HepG2 (cell line): ENCODE measurements around the gene LLGL2.

Source experiments
- CTCF ChIP-seq: sonication (generic); formaldehyde crosslinking; IDR thresholded peaks from 2 replicates; pipeline ENCODE4 v1.5.0; 2020; ENCODE audit warnings: mild to moderate bottlenecking, missing genetic modification reagents, moderate library complexity
- ESRRA ChIP-seq: sonication (generic); formaldehyde crosslinking; IDR thresholded peaks from 2 replicates; pipeline ENCODE4 v1.5.1; 2020; ENCODE audit warnings: mild to moderate bottlenecking, low read depth, missing genetic modification reagents
- HDAC2 ChIP-seq: sonication (generic); formaldehyde crosslinking; IDR thresholded peaks from 2 replicates; pipeline ENCODE4 v1.4.0; 2020; ENCODE audit warnings: missing genetic modification reagents
- MXD1 ChIP-seq: sonication (generic); formaldehyde crosslinking; IDR thresholded peaks from 2 replicates; pipeline ENCODE4 v1.4.0; 2020; ENCODE audit warnings: mild to moderate bottlenecking, missing genetic modification reagents
- POLR2A ChIP-seq, 2 experiments: IDR thresholded peaks; 2 replicates each; pipeline ENCODE4 v1.6.1; 2011; ENCODE audit warnings: low read depth in 2 of 2, low read length in 2 of 2, mild to moderate bottlenecking in 1 of 2, moderate library complexity in 1 of 2; ENCODE audit not compliant: insufficient read depth in 1 of 2
- ZBTB43 ChIP-seq: sonication (generic); formaldehyde crosslinking; conservative IDR thresholded peaks from 2 replicates; pipeline ENCODE4 v1.4.0; 2020; ENCODE audit warnings: missing genetic modification reagents
- ZFX ChIP-seq: sonication (generic); formaldehyde crosslinking; IDR thresholded peaks from 2 replicates; pipeline ENCODE4 v1.4.0; 2020; ENCODE audit warnings: mild to moderate bottlenecking, low read depth, missing genetic modification reagents, moderate library complexity
- ZNF281 ChIP-seq: sonication (generic); formaldehyde crosslinking; IDR thresholded peaks from 2 replicates; pipeline ENCODE4 v1.4.0; 2020; ENCODE audit warnings: missing genetic modification reagents, borderline replicate concordance
- ZNF580 ChIP-seq: IDR thresholded peaks from 2 replicates; pipeline ENCODE4 v1.6.1; 2016; ENCODE audit warnings: low read depth, borderline replicate concordance
- ZNF777 ChIP-seq: sonication (generic); formaldehyde crosslinking; IDR thresholded peaks from 2 replicates; pipeline ENCODE4 v1.4.0; 2020; ENCODE audit warnings: missing genetic modification reagents

- no peak for TF ChIP-seq CTCF
- TF ChIP-seq ZBTB43 (CRISPR knock-in tag) = no peak
- no peak for TF ChIP-seq HDAC2
- TF ChIP-seq MXD1 (CRISPR knock-in tag) = no peak
- no peak for TF ChIP-seq ZNF281 (CRISPR knock-in tag)
- TF ChIP-seq ZFX (CRISPR knock-in tag) = no peak
- no peak for TF ChIP-seq ESRRA
- TF ChIP-seq ZNF580 = no peak
- no peak for TF ChIP-seq POLR2A (IDR thresholded peaks at IDR 0.05; ENCODE audit: insufficient read depth in 1 of 2, low read depth in 2 of 2, low read length in 2 of 2)
- TF ChIP-seq ZNF777 (CRISPR knock-in tag) = no peak
Measured at GRCh38 chr17:75475851-75476250, 49.6 kb upstream of the LLGL2 start.
